GM19099 (cell line): Measurements from ENCODE around the gene FGFRL1.

Source experiments
- POLR2A ChIP-seq: IDR thresholded peaks from 3 replicates; pipeline ENCODE4 v1.6.1; 2011; ENCODE audit warnings: low read depth; ENCODE audit not compliant: insufficient read length; ENCODE audit errors: extremely low read depth

Gene FGFRL1

DNA sequence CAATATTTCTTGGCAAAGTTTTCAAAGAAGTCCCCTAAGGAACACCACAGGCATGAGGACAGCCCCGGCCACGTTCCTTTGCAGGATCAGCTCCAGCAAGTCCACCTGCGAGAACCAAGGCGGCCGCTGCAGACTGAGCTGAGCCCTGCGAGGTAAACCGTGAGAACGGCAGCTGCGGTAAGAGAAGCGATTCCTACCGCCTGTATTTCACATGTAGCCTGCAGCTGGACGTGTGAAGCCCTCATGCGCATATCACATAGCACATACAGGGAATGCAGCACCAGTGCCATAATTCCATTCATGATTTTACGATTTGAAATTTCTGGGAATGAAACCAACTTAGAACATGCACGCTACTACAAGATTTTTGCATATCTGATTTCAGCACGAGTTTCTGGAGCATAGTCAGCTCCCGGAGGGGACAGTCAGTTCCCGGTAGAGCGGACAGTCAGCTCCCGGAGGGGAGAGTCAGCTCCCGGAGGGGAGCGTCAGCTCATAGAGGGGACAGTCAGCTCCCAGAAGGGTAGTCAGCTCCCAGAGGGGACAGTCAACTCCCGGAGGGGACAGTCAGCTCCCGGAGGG lies 41.7 kb downstream of the FGFRL1 start:
- no peak for TF ChIP-seq POLR2A

GRCh38 chr4:1055721-1056590 lies 44.5 kb downstream of the FGFRL1 start:
- TF ChIP-seq POLR2A: no peak

GRCh38 chr4:1056671-1057402 lies 45.4 kb downstream of the FGFRL1 start:
- no peak for TF ChIP-seq POLR2A

GRCh38 chr4:1057403-1057745 lies 45.9 kb downstream of the FGFRL1 start:
- TF ChIP-seq POLR2A: no peak

- no peak for TF ChIP-seq POLR2A
Measured at GRCh38 chr4:1058198-1058996, 47.0 kb downstream of the FGFRL1 start.

- TF ChIP-seq POLR2A: no peak
Measured at GRCh38 chr4:1058997-1059665, 47.7 kb downstream of the FGFRL1 start.

DNA sequence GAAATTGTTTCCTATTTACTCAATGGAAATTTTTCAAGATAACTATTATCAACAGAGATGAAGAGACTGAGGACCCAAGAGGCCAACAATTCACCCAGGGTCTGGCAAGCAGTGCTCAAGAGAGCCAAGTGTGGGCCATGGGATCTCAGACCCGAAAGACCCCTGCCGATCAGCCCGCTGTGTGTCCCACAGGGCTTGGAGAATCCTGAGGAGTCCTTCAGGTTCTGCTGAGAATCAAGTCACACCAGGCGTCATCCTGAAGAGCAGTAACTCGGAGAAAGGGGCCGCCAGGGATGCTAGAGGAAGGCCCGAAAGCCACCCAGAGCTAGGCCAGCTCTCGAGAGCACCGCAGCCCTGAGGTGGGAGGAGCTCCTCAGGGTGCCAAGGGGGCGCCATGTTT lies 48.7 kb downstream of the FGFRL1 start:
- no peak for TF ChIP-seq POLR2A

DNA sequence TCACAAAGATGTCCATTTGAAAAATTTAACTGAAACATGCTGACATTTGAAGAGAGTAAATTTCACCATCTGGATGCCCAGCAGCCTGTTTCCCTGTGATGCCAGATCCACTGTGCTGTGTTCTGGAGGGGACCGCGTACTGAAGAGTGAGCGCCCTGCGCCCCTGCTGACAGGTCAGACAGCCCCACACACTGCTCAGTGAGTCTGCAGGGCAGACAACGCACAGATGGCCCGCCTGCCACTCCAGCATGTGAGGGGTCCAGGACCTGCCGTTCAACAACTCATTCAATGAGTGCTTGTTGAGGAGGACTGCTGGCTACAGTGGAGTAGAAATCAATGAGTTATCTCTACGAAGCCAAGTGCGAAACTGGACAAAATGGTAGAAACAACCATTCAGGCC lies 49.2 kb downstream of the FGFRL1 start:
- TF ChIP-seq POLR2A: no peak

GRCh38 chr4:1061056-1061700 lies 49.8 kb downstream of the FGFRL1 start:
- no peak for TF ChIP-seq POLR2A

DNA sequence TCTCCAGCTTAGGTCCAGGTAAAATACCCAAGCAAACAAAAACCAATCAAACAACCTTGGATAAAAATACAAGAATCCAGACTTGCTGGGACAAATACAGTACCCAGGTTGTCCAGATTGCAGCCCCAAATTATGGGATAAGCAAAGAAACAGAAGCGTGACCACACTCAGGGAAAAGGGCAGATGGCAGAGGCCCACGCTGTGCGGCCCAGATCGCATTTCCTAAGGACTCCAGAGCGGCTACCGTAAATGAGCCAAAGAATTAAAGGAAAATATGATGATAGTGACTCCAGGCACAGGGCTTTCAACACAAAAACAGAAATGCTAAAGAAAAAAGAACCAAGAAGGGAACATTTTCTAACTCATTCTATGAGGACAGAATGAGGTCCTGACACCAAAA lies 50.3 kb downstream of the FGFRL1 start:
- no peak for TF ChIP-seq POLR2A

DNA sequence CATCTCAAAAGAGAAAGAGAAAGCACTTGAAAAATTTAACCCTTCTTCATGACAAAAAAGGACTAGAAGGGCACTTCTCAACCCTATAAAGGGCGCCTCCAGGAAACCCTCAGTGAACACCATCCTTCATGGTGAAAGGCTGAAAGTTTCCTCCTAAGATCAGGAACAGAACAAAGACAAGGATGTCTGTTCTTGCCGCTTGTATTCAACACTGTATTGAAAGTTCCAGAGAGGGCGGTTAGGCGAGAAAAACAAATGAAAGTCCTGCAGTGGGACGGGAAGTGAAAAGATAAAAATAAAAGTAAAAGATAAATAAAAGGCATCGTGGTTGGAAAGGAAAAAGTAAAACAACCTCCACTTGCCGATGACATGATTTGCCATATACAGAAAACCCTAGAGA lies 51.0 kb downstream of the FGFRL1 start:
- no peak for TF ChIP-seq POLR2A

GRCh38 chr4:1065732-1066131 lies 54.3 kb downstream of the FGFRL1 start:
- no peak for TF ChIP-seq POLR2A

- TF ChIP-seq POLR2A: no peak
Measured at GRCh38 chr4:1069394-1069793, 58.0 kb downstream of the FGFRL1 start.

DNA sequence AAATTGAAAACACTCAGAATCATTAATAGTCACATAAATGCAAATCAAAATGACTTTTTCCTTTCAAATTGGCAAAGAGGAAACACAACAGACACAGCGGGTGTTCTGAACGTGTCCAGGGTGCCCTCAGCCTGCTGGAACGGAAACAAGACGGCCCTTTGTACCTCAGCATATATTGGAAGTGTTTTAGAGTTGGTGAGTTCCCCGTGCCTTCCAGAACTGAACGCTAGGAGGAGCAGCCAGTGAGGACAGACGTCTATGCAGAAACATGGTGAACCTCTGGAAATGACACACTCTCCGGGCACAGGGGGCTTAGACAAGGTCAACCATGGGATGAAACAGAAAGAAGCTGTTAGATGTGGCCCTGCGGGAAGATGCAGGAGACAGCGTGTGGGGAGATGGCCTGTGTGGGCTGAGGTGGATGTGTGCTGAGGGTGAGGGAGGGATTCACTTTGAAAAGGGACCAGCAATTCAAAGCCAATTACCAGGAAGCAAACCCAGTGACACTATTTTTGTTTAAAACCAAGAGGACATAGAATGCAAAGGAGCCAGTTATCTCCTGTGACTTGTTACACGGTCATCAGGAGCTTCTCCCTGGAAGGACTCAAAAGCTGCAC lies 61.5 kb downstream of the FGFRL1 start:
- TF ChIP-seq POLR2A: no peak
